Measurements from ENCODE around the gene ALDOC.

Gene ALDOC

GRCh38 chr17:28571361-28572122 lies 5.2 kb downstream of the ALDOC start, which contains the start of gene PIGS:
Gene PIGS (minus strand): TSS chr17:28571524. CDS start chr17:28571496, 28 bp downstream.
- Histone ChIP-seq H3K4me3 (ENCODE audit: low read length) (peak within 1 kb of the TSS; percentile 93), H3K4me1 (ENCODE audit: control insufficient read depth, insufficient read depth, low read length) (peaks cover 23% of the 10 kb centered on the region), H3K9me3 (replicated peaks; ENCODE audit: low read length) (no peaks in the 10 kb centered on the region)

GRCh38 chr17:28570716-28571360 lies 5.9 kb downstream of the ALDOC start:
- Histone ChIP-seq H3K9me3 (replicated peaks; ENCODE audit: low read length) (no peaks in the 10 kb centered on the region), H3K36me3 (ENCODE audit: insufficient read depth, low read length) (peaks cover 8% of the 10 kb centered on the region), H3K4me1 (ENCODE audit: control insufficient read depth, insufficient read depth, low read length) (peaks cover 23% of the 10 kb centered on the region), H3K4me2 (ENCODE audit: low read length) (peak overlapping the region; percentile 90), H3K27me3 (ENCODE audit: control insufficient read depth, insufficient read depth, low read length) (no peaks in the 10 kb centered on the region), H3K4me3 (ENCODE audit: low read length) (peak overlapping the region; percentile 93), H3K9ac (ENCODE audit: low read depth, low read length) (peak overlapping the region; percentile 88)

More at GRCh38 chr17:28571361-28572122, 5.2 kb downstream of the ALDOC start, which contains the start of gene PIGS:
- peak within 1 kb of the TSS; percentile 88 for H3K9ac ChIP-seq (ENCODE audit: low read depth, low read length)
- H3K27me3 ChIP-seq (ENCODE audit: control insufficient read depth, insufficient read depth, low read length): no peaks in the 10 kb centered on the region
- H3K4me2 ChIP-seq (ENCODE audit: low read length): peak within 1 kb of the TSS; percentile 90
- H3K36me3 ChIP-seq (ENCODE audit: insufficient read depth, low read length): peaks cover 8% of the 10 kb centered on the region

GRCh38 chr17:28569446-28569845 lies 7.2 kb downstream of the ALDOC start:
- Histone ChIP-seq H3K9ac (ENCODE audit: low read depth, low read length) (no peak overlapping the region), H3K4me2 (ENCODE audit: low read length) (peak overlapping the region; percentile 35), H3K9me3 (replicated peaks; ENCODE audit: low read length) (no peaks in the 10 kb centered on the region), H3K4me3 (ENCODE audit: low read length) (no peak overlapping the region), H3K27me3 (ENCODE audit: control insufficient read depth, insufficient read depth, low read length) (no peaks in the 10 kb centered on the region), H3K36me3 (ENCODE audit: insufficient read depth, low read length) (peaks cover 2% of the 10 kb centered on the region), H3K4me1 (ENCODE audit: control insufficient read depth, insufficient read depth, low read length) (peaks cover 23% of the 10 kb centered on the region)

- Histone ChIP-seq H3K4me3 (ENCODE audit: low read length) (no peak overlapping the region), H3K9ac (ENCODE audit: low read depth, low read length) (no peak overlapping the region), H3K4me1 (ENCODE audit: control insufficient read depth, insufficient read depth, low read length) (peaks cover 23% of the 10 kb centered on the region), H3K27me3 (ENCODE audit: control insufficient read depth, insufficient read depth, low read length) (no peaks in the 10 kb centered on the region), H3K36me3 (ENCODE audit: insufficient read depth, low read length) (peaks cover 6% of the 10 kb centered on the region), H3K4me2 (ENCODE audit: low read length) (no peak overlapping the region), H3K9me3 (replicated peaks; ENCODE audit: low read length) (no peaks in the 10 kb centered on the region)
Observed at GRCh38 chr17:28567604-28568003, 9.1 kb downstream of the ALDOC start.

GRCh38 chr17:28563475-28563874 lies 13.2 kb downstream of the ALDOC start:
- Histone ChIP-seq H3K9me3 (replicated peaks; ENCODE audit: low read length) (no peaks in the 10 kb centered on the region), H3K4me3 (ENCODE audit: low read length) (no peak overlapping the region), H3K36me3 (ENCODE audit: insufficient read depth, low read length) (peaks cover 20% of the 10 kb centered on the region), H3K9ac (ENCODE audit: low read depth, low read length) (no peak overlapping the region), H3K4me2 (ENCODE audit: low read length) (no peak overlapping the region), H3K4me1 (ENCODE audit: control insufficient read depth, insufficient read depth, low read length) (peaks cover 9% of the 10 kb centered on the region), H3K27me3 (ENCODE audit: control insufficient read depth, insufficient read depth, low read length) (no peaks in the 10 kb centered on the region)

- Histone ChIP-seq H3K4me1 (ENCODE audit: control insufficient read depth, insufficient read depth, low read length) (peaks cover 12% of the 10 kb centered on the region), H3K4me2 (ENCODE audit: low read length) (no peak overlapping the region), H3K9me3 (replicated peaks; ENCODE audit: low read length) (no peaks in the 10 kb centered on the region), H3K9ac (ENCODE audit: low read depth, low read length) (no peak overlapping the region), H3K4me3 (ENCODE audit: low read length) (no peak overlapping the region), H3K36me3 (ENCODE audit: insufficient read depth, low read length) (peaks cover 48% of the 10 kb centered on the region), H3K27me3 (ENCODE audit: control insufficient read depth, insufficient read depth, low read length) (no peaks in the 10 kb centered on the region)
Observed at GRCh38 chr17:28555022-28555421, 21.7 kb downstream of the ALDOC start.

GRCh38 chr17:28554565-28554964 lies 22.1 kb downstream of the ALDOC start:
- no peak overlapping the region for H3K4me3 ChIP-seq (ENCODE audit: low read length)

GRCh38 chr17:28553000-28553505 lies 23.6 kb downstream of the ALDOC start:
- H3K36me3 ChIP-seq (ENCODE audit: insufficient read depth, low read length): peaks cover 41% of the 10 kb centered on the region
- H3K4me3 ChIP-seq (ENCODE audit: low read length): peak overlapping the region; percentile 89
- no peaks in the 10 kb centered on the region for H3K9me3 ChIP-seq (replicated peaks; ENCODE audit: low read length)
- H3K27me3 ChIP-seq (ENCODE audit: control insufficient read depth, insufficient read depth, low read length): no peaks in the 10 kb centered on the region
- peaks cover 12% of the 10 kb centered on the region for H3K4me1 ChIP-seq (ENCODE audit: control insufficient read depth, insufficient read depth, low read length)
- peak overlapping the region; percentile 92 for H3K4me2 ChIP-seq (ENCODE audit: low read length)
- no peak overlapping the region for H3K9ac ChIP-seq (ENCODE audit: low read depth, low read length)

More at GRCh38 chr17:28554565-28554964, 22.1 kb downstream of the ALDOC start:
- Histone ChIP-seq H3K4me2 (ENCODE audit: low read length) (no peak overlapping the region), H3K36me3 (ENCODE audit: insufficient read depth, low read length) (peaks cover 48% of the 10 kb centered on the region), H3K9me3 (replicated peaks; ENCODE audit: low read length) (no peaks in the 10 kb centered on the region), H3K4me1 (ENCODE audit: control insufficient read depth, insufficient read depth, low read length) (peaks cover 12% of the 10 kb centered on the region), H3K9ac (ENCODE audit: low read depth, low read length) (no peak overlapping the region), H3K27me3 (ENCODE audit: control insufficient read depth, insufficient read depth, low read length) (no peaks in the 10 kb centered on the region)

- Histone ChIP-seq H3K9ac (ENCODE audit: low read depth, low read length) (peak within 1 kb of the TSS; percentile 84), H3K27me3 (ENCODE audit: control insufficient read depth, insufficient read depth, low read length) (no peaks in the 10 kb centered on the region), H3K9me3 (replicated peaks; ENCODE audit: low read length) (no peaks in the 10 kb centered on the region), H3K4me2 (ENCODE audit: low read length) (peak within 1 kb of the TSS; percentile 92), H3K4me1 (ENCODE audit: control insufficient read depth, insufficient read depth, low read length) (peaks cover 12% of the 10 kb centered on the region), H3K4me3 (ENCODE audit: low read length) (peak within 1 kb of the TSS; percentile 89), H3K36me3 (ENCODE audit: insufficient read depth, low read length) (peaks cover 37% of the 10 kb centered on the region)
Observed at GRCh38 chr17:28552176-28552999, 24.3 kb downstream of the ALDOC start, which contains the start of gene UNC119. Gene UNC119 (minus strand): TSS chr17:28552624. CDS start chr17:28552557, 67 bp downstream.

GRCh38 chr17:28551421-28552175 lies 25.1 kb downstream of the ALDOC start:
- H3K36me3 ChIP-seq (ENCODE audit: insufficient read depth, low read length): peaks cover 38% of the 10 kb centered on the region
- no peaks in the 10 kb centered on the region for H3K9me3 ChIP-seq (replicated peaks; ENCODE audit: low read length)
- H3K4me3 ChIP-seq (ENCODE audit: low read length): peak overlapping the region; percentile 89
- peak overlapping the region; percentile 84 for H3K9ac ChIP-seq (ENCODE audit: low read depth, low read length)
- H3K4me1 ChIP-seq (ENCODE audit: control insufficient read depth, insufficient read depth, low read length): peaks cover 12% of the 10 kb centered on the region
- no peaks in the 10 kb centered on the region for H3K27me3 ChIP-seq (ENCODE audit: control insufficient read depth, insufficient read depth, low read length)
- H3K4me2 ChIP-seq (ENCODE audit: low read length): peak overlapping the region; percentile 92
